NCI-H2196 (cell line): ENCODE measurements around the gene PKM.

Experiments used
- DNase-seq: peaks from one replicate; lab custom pipeline; 2025; ENCODE audit not compliant: unreplicated experiment; lab: John Stamatoyannopoulos, UW

The PKM gene

DNA sequence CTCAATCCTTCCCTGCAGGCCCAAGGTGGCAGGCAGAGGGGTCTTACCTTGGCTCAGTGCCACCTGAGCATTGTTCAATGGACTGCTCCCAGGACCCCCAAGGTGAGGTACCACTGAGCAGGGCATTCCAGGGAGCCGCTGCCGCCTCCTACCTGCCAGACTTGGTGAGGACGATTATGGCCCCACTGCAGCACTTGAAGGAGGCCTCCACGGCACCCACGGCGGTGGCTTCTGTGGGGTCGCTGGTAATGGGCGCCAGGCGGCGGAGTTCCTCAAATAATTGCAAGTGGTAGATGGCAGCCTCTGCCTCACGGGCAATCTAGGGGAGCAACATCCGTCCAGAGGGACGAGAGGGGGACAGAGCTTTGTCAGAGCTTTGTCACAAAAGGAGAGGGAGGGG is 28.7 kb downstream of the PKM start:
- DNase-seq = no peak

DNA sequence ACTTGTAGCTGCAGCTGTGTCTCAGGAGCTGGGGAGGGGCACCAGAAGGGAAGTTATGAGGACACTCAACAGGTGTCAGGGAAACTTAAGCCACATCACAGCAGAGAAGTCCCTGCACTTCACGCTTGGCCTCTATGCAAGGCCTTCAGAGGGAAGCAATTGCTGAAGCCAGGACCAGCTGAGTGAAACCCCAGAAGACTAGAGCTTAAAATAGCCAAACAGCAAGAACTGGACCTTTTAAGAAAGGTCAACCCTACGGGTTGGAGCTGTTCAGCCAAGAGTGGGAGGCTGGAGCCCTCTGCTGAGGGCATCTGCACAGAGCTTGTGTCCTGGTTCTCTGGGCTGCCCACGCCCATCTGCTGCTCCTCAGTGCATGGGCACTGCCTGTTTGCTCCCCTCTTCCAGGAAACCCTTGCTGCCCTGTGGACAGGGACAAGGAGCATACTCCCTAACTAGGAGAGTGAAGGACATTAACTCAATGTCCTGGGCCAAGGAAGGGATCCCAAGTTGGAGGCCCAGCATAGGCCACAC is 29.5 kb downstream of the PKM start:
- DNase-seq = no peak

DNA sequence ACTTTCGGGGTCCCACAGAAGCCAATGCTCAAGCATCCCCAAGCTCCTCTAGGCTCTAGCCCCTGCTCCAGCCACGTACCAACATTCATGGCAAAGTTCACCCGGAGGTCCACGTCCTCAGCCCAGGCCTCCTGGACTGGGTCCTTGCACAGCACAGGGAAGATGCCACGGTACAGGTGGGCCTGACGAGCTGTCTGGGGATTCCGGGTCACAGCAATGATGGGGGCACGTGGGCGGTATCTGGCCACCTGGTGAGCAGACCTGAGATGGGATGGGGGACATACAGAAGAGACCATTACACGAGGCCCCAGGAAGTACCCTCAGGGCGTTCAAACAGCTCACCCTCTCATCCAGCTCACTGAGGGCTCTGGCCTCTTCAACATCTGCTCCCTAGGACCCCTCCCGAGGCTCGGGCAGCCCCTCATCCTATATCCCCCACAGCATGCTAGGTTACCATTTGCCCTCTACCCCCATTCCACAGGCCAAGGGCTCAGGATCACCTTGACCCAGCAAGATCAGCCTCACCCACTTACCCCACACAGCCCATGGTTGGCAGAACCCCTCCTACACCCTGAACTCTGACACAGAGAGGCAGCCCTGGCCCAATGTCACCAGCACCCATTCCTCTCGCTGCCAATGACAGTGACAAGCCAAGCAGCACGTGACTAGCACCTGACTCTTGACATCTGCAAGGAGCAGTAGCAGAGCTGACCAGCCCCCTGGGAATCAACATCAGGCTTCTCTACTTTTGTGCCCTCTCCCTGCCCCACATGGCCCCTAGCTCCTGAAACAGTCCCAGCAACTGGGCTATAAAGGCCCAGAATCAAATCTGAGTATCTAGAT is 30.4 kb downstream of the PKM start:
- DNase-seq = no peak

DNA sequence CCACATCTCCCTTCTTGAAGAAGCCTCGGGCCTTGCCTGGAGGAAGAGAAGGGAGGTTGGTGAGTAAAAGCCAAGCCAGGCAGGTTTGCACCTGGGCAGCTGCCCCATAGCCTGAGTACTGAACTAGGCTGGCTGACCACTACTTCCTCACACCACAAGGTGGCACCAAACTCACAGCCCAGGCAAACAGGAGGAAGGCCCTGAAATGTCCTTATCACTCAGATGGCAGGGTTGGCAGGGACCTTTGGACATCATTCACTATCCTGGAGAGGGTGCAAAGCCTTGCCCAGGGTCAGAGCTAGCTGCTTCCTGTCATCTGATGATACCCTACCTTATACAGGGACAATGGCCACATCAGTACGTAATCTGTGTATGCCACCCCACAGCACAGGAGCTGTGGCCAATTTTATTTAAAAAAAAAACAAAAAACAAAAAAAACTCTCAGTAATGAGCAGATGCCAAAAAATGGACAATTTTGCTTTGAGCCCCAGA is 31.2 kb downstream of the PKM start:
- DNase-seq = peak; percentile 60

DNA sequence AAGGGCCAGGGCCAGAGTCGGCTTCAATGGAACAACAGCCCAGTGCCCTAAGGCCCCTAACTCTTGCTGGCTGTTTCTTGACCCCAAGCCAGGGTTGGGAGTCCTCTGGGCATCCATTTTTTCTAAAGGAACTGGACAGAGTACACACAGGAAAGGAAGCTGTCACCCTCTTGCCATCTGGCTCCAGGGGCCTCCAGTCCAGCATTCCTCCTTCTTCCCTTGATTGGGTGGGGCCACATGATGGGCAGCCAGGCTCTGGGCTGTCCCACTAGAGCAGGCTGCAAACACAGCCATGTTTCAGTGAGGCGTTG is 31.8 kb downstream of the PKM start:
- no peak for DNase-seq

DNA sequence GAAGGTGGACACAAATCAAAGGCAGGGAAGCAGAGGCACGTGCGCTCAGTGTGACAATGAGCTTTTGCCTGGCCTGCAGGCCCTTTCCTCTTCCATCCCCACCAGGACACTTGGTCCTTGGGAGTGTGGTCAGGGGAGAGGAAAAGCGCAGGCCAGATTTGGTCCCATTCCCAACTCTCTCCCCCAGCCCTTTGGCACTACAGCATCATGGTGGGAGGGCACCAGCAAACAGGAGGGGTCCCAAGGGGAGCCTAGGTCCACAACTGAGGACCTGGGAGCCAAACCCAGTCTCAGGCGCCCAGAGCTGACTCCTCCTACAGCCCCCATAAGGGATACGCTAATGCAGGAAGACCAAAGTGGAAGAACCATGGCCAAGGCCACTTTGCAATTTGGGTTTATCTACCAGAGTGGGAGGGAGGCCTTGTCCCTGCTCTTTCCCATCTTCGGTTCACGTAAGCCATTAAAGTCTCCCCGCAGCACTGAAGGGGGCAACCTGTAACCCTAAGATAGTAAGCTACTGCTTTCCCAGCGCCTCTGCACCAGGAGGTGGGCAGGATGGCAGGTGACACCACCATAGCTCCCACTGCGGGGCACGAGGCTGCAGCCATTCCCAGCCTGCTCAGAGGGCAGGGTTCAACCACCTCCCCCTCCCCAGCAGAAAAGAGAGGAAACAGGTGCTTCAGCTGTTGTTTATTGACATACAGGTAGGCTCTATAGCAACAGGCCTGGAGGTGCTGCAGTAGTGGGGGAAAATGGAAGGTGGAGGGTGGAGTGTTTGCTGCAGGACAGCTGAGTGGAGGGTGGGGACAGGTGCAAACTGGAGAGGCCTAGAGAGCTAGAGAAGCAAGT is 32.4 kb downstream of the PKM start:
- DNase-seq = peak; percentile 62

DNA sequence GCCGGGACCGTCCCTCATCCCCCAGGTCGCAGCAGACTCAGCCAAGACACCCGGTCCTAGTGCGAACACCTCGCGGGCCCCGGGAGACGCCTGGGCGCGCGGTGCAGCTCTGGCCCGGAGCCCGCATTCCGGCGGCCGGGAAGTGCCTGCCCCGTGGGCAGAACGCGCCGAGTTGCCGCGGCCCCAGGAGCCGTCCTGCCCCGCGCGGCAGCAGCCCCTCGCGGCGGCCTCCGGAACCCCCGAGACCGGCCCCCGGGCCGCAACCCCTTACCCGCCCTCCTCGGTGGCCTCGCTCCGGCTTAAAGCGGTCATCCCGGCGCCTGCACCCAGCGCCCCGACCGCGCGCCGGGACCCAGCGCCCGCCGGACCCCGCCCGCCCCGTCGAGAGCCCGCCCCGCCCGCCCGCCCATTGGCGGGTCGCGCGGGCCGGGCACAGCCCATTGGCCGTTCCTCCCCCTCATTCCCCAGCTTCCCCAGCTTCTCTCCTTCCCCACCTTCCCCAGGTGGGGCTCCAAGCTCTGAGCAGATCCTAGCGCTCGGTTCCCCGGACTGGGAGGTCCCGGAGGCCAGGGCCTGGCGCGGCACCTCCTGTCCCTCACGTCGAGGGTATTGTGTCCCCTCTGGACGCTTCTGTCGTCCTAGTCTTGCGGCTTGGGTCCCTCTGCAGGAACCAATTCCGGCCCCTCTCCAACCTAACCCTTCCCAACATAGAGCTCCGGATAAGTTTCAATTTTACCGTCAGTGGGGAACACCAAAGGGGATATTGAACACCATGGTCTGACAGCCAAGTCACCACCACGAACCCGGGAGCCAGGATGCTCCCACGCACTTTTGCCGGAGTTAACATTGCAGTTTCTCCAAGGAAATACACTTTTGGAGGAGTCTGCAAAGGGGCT is 33.3 kb downstream of the PKM start, which contains the start of gene GRAMD2A:
TSS of gene GRAMD2A (minus strand) at position 328 of the 896 bp plus-strand sequence.
- peak; percentile 39 for DNase-seq

DNA sequence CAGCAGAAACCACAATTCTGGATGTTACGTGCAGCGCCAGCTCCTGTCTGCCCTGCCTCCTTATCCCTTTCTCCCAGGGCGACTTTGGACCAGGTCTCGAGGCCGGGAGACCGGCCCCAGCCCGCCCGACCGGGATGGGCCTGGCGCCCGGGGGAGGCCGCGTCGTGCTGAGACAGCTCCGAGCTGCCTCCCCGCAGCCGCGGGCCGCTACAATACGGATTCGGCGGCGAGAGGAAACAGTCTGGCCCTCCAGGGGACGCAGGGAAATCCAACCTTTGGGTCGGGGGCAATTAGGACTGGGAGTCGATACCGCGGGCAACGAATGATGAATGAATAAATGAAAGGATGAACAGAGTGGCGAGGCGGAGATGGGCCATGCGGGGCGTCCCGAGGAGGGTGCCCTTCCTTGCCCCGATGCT is 33.9 kb downstream of the PKM start:
- no peak for DNase-seq

DNA sequence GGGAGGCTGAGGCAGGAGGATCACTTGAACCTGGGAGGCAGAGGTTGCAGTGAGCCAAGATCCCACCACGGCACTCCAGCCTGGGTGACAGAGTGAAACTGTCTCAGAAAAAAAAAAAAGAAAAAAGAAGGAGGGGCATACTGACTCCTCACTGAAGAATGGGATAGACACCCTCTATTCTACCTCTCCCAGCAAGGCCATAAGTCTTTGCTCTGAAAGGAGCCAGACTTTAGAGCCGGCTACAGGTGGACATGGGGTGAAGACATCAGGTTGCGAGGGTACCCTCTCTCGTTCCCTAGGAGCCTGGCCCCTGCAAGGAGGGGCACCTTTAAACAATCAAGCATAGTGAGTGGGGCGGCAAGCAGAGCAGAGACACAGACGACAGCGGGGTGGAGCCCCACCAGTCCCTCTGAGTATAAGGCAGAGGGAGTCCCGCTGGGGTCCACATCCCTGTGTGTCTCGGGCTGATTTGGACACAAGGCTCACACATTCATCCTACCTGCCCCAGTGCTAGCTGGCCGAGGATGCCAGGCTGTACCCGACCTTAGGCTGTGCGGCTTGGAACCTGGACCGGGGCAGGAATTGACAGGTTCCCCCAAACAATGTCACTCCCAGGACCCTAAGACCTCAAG is 34.5 kb downstream of the PKM start:
- DNase-seq = no peak

DNA sequence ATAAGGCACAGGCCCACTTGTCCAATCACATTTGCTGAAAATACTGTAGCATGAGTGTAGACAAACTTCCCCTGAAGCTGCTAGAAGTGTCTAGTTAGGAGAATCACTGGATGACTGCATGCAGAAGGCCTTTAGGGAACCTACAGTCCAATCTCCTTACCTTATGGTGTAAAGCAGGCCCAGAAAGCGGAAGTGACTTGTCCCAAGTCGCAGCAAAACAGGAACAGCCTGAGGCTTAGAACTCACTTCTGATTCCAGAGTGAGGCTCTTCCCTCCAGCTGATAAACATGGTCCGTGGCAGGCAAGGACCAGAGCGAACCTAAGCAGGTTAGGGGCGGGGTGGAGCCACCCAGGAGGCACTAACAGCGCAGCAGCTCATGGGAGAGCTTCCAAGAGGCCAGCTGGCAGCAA is 35.9 kb downstream of the PKM start:
- DNase-seq = no peak

DNA sequence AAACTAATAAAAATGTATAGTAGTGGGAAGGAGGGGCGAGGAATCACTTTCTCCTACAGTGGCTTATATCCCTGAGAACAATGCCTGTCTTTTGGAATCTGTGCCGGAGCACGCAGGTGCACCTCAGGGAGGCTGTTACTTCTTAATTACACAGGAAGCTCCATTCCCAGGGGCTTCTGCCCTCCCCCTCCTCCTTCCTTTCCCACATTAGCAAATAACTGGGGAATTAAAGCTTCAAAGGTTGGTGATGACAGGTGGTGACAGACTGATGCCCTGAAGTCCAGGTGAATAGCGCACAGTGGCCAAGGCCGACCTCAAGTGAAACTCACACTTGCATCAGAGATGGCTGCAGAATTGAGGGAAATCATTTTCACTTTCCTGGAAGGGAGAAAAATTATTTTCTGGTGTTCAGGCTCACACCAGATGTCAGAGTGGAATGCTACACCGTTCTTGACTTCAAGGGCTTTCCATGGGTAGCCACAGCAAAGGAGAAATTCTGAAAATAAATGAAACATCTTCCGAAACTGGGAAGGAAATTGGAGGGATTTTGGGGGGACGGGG is 37.1 kb downstream of the PKM start:
- DNase-seq = no peak

DNA sequence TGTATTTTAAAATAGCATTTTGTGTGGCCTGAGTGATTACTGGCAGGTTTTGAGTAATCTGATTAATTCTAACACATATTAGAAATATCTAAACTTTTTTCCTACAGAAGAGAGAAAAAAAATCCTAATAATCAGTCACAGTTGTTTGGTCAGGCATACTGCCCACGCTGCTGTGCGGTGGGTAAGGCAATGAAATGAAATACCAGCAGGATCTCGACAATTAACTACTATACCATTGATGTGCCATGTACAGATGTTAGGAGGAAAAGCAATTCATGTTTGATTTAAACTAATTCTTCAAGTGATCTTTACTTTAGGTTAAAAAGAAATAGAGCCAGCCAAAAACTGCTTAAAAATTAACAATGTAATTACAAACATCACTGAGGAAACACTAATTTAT is 38.6 kb downstream of the PKM start:
- DNase-seq = no peak

DNA sequence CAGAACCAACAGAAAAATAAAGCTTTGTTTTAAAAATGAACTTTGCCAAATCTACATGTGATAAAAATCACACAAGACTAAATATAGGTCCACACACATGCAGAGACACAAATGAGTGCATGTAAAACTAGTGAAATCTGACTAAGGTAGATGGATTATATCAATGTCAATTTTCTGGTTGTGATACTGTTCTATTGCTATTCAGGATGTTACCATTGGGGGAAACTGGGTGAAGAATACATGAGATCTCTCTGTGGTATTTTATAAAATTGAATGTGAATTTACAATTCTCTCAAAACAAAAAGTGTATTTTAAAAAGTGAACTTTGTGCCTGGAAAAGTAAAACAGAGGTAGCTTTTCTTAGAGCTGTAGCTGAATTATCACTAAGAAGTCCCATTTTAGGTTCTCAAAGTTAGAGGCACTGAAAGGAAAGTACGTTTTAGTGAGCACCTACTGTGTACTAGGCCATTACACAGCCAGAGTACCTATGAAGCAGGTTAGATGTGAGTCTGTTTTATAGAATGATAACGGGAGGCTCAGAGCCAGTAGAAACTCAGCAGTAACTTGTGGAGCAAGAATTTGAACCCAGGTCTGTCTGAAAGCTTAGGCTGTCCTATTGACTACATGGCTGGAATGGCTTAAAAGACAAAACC is 41.6 kb downstream of the PKM start:
- DNase-seq = no peak

DNA sequence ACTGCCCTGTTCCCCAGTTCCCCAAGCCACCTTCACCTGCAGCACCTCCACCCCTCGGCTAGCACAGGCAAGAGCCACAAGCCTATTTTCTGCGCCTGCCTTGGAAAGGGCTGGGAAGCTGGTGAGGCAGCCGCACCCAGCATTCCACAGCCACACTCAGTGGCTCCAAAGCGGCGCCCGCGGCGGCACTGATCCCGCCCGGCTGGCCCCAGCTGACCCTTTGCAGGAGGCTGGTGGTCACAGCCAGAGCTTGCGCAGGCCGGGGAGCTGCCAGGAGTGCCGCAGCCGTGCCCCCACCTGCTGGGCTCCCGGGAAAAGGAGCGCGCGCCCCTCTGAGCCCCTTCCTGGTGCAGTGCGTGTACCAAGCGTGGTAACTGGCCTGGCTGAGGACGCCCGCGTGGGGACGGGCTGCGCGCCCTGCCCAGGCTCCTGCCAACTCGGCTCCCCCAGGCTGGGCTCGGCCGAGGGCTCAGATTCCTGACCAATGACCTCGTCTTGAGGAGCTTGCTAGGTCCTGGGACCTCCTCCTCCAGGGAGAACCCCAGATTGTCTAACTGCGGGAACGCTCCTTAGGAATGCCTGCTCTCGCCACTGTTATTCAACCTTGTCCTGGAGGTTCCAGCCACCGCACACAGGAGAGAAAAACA is 46.7 kb downstream of the PKM start:
- DNase-seq = no peak

DNA sequence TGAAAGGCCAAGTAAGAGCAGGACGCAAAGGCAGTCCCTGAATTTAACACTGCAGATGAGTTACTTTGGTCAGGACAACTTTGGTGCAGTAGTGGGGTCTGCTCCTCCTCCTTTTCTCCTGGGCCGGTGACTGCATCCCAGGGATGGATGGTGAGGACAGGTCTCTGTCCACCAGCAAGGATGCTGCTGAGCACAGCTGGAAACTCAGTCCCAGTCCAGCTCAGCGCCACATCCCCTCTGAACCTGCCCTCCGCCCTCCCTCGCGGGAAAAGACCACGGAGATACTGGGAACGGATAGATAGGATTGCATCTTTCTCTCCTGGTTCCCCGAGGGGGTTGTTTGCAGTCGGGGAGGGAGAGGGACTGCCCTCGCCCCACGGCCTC is 47.2 kb downstream of the PKM start:
- no peak for DNase-seq

DNA sequence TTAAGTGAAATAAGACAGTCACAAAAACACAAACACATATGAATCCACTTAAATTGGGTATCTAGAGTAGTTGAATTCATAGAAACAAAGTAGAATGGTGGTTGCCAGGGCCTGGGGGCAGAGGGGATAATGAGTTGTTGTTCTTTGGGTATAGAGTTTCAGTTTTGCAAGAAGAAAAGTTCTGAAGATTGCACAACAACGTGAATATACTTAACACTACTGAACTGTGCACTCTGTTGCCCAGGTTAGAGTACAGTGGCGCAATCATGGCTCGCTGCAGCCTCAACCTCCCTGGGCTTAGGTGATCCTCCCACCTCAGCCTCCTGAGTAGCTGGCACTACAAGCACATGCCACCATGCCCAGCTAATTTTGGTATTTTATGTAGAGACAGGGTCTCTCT is 48.3 kb downstream of the PKM start:
- DNase-seq = no peak

DNA sequence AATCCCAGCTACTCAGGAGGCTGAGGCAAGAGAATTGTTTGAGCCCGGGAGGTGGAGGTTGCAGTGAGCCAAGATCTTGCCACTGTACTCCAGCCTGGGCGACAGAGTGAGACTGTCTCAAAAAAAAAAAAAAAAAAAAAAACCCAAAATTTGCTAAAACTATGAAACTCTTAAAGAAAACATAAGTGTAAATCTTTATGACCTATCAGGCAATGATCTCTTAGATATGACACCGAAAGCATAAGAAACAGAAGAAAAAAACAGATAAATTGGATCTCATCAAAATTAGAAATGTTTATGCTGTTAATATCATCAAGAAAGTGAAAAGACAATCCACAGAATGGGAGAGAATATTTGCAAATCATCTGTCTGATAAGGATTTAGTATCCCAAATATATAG is 48.7 kb downstream of the PKM start:
- DNase-seq = no peak

DNA sequence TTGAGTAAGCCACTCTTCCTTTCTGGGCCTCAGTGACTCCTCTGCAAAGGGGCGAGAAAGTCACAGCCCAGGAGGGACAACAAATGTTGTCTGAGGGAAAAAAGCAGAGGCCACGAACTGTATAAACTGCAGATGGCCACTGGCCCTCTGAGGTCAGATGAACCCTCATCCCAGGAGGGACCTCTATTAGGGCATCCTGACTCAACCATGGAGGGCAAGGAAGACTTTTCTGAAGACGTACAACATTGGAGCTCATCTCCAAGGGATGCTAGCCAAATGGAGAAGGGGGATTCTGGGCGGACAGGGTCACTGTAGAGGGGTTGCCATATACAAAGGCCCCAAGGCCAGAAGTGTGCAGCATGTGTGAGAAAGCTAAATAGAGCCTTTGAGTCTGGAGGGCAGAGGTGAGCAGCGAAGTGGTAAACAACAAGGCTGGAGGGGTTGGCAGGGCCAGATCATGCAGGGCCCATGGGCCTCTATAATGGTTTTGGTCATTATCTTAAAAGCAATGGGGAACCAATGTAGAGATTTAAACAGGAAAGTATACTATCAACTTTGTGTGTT is 50.1 kb downstream of the PKM start:
- DNase-seq = no peak
